Activated B cell treated with CpG ODN at 0.5 μM for 24 hours (primary cell): ENCODE measurements around the gene ABHD1. TPM values are rescaled to one million over a fixed set of nuclear protein-coding genes. Genes with fewer than 3 reads are reported as not detected.
A peak's percentile ranks its signal among the peaks of the same experiment; 100 is the strongest.

ENCODE experiments used
- ATAC-seq: fragments of 200-7000 bp; cut with Tn5 transposase; one replicate; pipeline ENCODE4 v1.10.0; 2021; ENCODE audit warnings: low read depth, mild to moderate bottlenecking, moderate library complexity
- CTCF ChIA-PET: fragments of 350-600 bp; sonication (Branson Sonifier 250); formaldehyde crosslinking; loops from one replicate; lab custom pipeline; 2021; ENCODE audit warnings: antibody characterized with exemption; lab: Charles Lee
- POLR2A ChIA-PET: fragments of 350-600 bp; sonication (Branson Sonifier 250); formaldehyde crosslinking; loops from one replicate; lab custom pipeline; 2021; ENCODE audit warnings: antibody characterized with exemption; lab: Charles Lee
- DNase-seq: peaks from one replicate; pipeline ENCODE4 v3.0.0; 2022
- H3K27ac Mint-ChIP-seq: one replicate; pipeline ENCODE4 v1.8.0; 2020; ENCODE audit warnings: mixed read lengths
- H3K27me3 Mint-ChIP-seq: one replicate; pipeline ENCODE4 v1.8.0; 2021; ENCODE audit warnings: mixed read lengths
- H3K36me3 Mint-ChIP-seq: one replicate; pipeline ENCODE4 v1.8.0; 2021; ENCODE audit warnings: low read depth, mixed read lengths
- H3K4me1 Mint-ChIP-seq: one replicate; pipeline ENCODE4 v1.8.0; 2021; ENCODE audit warnings: mixed read lengths
- H3K4me3 Mint-ChIP-seq: one replicate; pipeline ENCODE4 v1.8.0; 2020; ENCODE audit warnings: mild to moderate bottlenecking, mixed read lengths
- H3K9me3 Mint-ChIP-seq: one replicate; pipeline ENCODE4 v1.8.0; 2020; ENCODE audit warnings: mixed read lengths
- intact Hi-C: fragments of 100-400 bp; cut with micrococcal nuclease; formaldehyde crosslinking; loops from one replicate; pipeline ENCODE4 v1.15.1; 2024
- total RNA-seq: library from RNA; stranded (reverse); gene quantifications from 2 replicates; pipeline ENCODE4 v1.2.3, GENCODE V29; 2022
- TF ChIP-seq, protein P1 (sequence below): fragments of 200-600 bp; IDR thresholded peaks from one replicate; pipeline ENCODE4 v1.8.0; 2022; ENCODE audit warnings: antibody characterized with exemption, mild to moderate bottlenecking

The ABHD1 gene
- total RNA-seq, 1 donor from 2014 or later, result 1.1 TPM

DNA sequence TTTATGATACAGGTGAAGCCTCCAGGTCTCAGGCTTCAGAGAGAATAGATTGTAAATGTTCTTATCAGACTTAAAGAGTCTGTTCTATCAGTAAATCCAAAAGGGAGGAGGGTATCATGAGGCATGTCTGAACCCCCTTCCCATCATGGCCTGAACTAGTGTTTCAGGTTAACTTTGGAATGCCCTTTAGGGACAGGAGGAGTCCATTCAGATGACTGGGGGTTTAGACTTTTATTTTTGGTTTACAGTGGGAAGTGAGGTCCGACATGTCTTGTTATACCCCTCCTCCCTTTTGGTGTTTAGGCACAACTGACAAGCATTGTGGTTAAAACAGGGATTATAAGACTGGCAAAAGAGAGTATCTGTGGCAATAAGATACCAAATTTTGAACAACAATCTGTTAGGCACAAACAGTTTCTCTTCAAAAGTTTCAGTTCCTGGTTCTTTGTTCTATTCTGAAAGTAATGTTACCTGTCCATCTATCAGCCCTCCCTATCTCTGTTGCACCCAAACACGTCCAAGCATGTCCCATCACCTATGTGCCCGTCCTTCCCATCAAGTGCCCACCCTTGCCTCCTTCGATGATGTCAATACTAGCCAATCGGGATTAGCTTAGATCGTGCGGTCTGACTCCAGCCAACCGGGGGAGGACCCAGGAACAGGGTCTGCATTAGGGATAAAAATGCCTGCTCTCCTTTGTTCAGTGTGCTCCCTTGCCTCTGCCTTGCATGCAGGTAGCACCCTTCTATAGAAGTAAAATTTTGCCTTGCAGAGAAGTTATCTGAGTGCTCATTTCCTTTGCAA lies 41.5 kb downstream of the ABHD1 start:
- intact Hi-C loops, result no loop called here
- H3K4me3 Mint-ChIP-seq, result no peak overlapping the region
- peak; percentile 31 for ATAC-seq
- H3K9me3 Mint-ChIP-seq, result no peaks in the 10 kb centered on the region
- H3K4me1 Mint-ChIP-seq, result peaks cover 32% of the 10 kb centered on the region
- TF ChIP-seq, protein P1, sequence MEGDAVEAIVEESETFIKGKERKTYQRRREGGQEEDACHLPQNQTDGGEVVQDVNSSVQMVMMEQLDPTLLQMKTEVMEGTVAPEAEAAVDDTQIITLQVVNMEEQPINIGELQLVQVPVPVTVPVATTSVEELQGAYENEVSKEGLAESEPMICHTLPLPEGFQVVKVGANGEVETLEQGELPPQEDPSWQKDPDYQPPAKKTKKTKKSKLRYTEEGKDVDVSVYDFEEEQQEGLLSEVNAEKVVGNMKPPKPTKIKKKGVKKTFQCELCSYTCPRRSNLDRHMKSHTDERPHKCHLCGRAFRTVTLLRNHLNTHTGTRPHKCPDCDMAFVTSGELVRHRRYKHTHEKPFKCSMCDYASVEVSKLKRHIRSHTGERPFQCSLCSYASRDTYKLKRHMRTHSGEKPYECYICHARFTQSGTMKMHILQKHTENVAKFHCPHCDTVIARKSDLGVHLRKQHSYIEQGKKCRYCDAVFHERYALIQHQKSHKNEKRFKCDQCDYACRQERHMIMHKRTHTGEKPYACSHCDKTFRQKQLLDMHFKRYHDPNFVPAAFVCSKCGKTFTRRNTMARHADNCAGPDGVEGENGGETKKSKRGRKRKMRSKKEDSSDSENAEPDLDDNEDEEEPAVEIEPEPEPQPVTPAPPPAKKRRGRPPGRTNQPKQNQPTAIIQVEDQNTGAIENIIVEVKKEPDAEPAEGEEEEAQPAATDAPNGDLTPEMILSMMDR, result no peak
- no peaks in the 10 kb centered on the region for H3K27me3 Mint-ChIP-seq
- CTCF ChIA-PET, result no interaction called here
- POLR2A ChIA-PET, result interaction anchor here (0.6 to 0.7 kb wide), 2 partner anchors 32 to 34 kb away, joined by 3 read pairs; no protein-coding TSS in a partner anchor
- H3K36me3 Mint-ChIP-seq, result no peaks in the 10 kb centered on the region
- DNase-seq, result no peak
- peak overlapping the region; percentile 14 for H3K27ac Mint-ChIP-seq

DNA sequence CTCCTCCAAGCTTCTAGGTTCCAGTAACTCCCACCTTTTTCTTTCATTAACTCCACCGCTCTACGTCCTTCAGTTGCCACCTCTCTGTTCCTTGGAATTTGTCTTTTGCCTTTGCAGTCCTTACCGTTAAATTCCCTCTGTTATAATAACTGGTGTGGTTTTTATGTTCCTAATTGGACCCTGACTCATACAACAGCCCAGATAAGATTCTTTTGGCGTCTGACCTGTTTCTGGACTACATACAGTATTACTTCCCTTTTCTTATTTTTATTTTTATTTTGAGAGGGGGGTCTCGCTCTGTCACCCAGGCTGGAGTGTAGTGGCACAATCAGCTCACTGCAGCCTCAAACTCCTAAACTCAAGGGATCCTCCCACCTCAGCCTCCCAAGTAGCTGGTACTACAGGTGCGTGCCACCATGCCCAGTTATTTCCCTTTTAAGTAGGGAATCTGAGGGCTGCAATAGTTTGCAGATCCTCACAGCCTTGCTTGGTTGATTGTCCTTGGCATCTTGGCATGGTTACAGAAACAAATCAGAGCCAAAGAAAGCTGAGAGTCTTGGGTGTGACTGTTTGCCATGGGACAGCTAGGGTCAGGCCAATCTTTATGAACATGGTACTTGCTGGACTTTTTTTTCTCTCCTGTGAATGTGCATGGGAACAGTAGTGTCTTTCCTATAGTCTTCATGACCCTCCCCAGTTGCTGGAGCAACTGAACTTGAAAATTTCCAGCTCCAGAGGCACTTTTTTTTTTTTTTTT lies 47.1 kb downstream of the ABHD1 start:
- H3K4me1 Mint-ChIP-seq, result peaks cover 9% of the 10 kb centered on the region
- TF ChIP-seq, protein P1, result no peak
- ATAC-seq (peak; percentile 42), DNase-seq (no peak)
- intact Hi-C loops, result loop anchor here (5.0 kb wide), 1 partner anchor 112 kb away; the partner anchor contains the start of gene TRIM54
- POLR2A ChIA-PET, result interaction anchor here (0.9 kb wide), 1 partner anchor 41 kb away, joined by 3 read pairs; the partner anchor contains the start of gene ATRAID
- CTCF ChIA-PET, result interaction anchor here (1.2 to 2.0 kb wide), 3 partner anchors 19 to 109 kb away, joined by 4 to 11 read pairs (median 4); partner anchors contain the start of gene SLC30A3
- no peaks in the 10 kb centered on the region for H3K36me3 Mint-ChIP-seq
- peaks cover 2% of the 10 kb centered on the region for H3K27me3 Mint-ChIP-seq
- H3K4me3 Mint-ChIP-seq, result peak overlapping the region; percentile 28
- no peaks in the 10 kb centered on the region for H3K9me3 Mint-ChIP-seq
- no peak overlapping the region for H3K27ac Mint-ChIP-seq

DNA sequence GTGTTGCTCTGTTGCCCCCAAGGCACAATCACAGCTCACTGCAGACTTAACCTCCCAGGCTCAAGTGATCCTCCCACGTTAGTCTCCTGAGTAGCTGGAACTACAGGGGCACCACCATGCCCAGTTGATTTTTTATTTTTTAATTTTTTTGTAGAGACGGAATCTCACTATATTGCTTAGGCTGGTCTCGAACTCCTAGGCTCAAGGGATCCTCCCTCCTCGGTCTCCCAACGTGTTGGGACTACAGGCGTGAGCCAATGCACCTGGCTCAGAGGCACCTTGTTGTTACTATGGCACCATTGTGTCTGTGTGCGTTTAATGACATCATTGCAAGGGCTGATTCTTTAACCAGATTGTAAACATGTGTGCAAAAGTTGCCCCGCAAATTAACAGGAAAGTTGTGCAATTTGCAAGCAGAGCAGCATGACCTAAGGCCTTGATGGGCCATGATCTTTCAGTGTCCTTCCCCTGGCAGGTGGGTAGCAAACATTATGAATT lies 47.8 kb downstream of the ABHD1 start:
- ChIA-PET POLR2A (no interaction called here), CTCF (interaction anchor here (1.3 to 2.0 kb wide), 2 partner anchors 108 kb away, joined by 3 to 11 read pairs; no protein-coding TSS in a partner anchor)
- intact Hi-C loops, result loop anchor here (5.0 kb wide), 1 partner anchor 111 kb away; the partner anchor contains the start of gene TRIM54
- Mint-ChIP-seq H3K36me3 (no peaks in the 10 kb centered on the region), H3K27me3 (peaks cover 2% of the 10 kb centered on the region), H3K4me1 (peaks cover 9% of the 10 kb centered on the region), H3K9me3 (no peaks in the 10 kb centered on the region), H3K27ac (no peak overlapping the region), H3K4me3 (no peak overlapping the region)
- no peak for DNase-seq
- ATAC-seq, result no peak
- TF ChIP-seq, protein P1, result no peak

DNA sequence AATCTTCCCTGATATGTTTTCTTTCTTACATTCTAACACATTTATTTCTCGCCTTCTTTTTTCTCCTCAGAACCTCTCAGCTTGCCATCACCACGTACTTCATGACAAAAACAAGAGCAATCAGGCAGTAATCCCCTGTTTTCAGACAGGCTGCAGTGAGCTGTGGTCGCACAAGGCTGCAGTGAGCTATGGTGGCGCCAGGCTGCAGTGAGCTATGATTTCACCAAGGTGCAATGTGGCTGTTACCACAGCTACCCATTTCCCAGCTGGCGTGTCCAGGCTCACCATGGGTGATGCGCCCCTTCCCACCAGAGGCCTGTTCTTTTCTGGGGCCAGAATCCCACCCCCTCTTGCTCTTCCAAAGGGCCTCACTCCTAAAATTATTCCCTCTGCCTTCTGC lies 51.0 kb downstream of the ABHD1 start:
- intact Hi-C loops, result loop anchor here (5.0 kb wide), 1 partner anchor 108 kb away; the partner anchor contains the start of gene TRIM54
- DNase-seq (no peak), ATAC-seq (no peak)
- Mint-ChIP-seq H3K4me3 (no peak overlapping the region), H3K4me1 (peaks cover 9% of the 10 kb centered on the region), H3K36me3 (no peaks in the 10 kb centered on the region), H3K9me3 (no peaks in the 10 kb centered on the region), H3K27me3 (peaks cover 9% of the 10 kb centered on the region), H3K27ac (no peak overlapping the region)
- TF ChIP-seq, protein P1, result no peak
- ChIA-PET CTCF (no interaction called here), POLR2A (no interaction called here)
